GM12801 (cell line): ENCODE data around the gene PER1.

ENCODE experiments used
- CTCF ChIP-seq: IDR thresholded peaks from one replicate; pipeline ENCODE4 v1.5.1; 2011; ENCODE audit warnings: control low read depth; ENCODE audit not compliant: insufficient read length; ENCODE audit errors: extremely low read depth

Gene PER1

GRCh38 chr17:8100111-8100510 lies 52.1 kb downstream of the PER1 start:
- TF ChIP-seq CTCF = no peak

GRCh38 chr17:8096541-8096940 lies 55.7 kb downstream of the PER1 start:
- TF ChIP-seq CTCF = no peak

- no peak for TF ChIP-seq CTCF
These were observed 56.8 kb downstream of the PER1 start for GRCh38 chr17:8095361-8095760.

- no peak for TF ChIP-seq CTCF
These were observed 61.0 kb downstream of the PER1 start for GRCh38 chr17:8091033-8091687.
